WTC11 (cell line): ENCODE measurements around the gene KLK12. TPM values are rescaled to one million over a fixed set of nuclear protein-coding genes. Genes with fewer than 3 reads are reported as not detected.

Experiments
- ATAC-seq: fragments of 200-7000 bp; cut with Tn5 transposase; 2 replicates; pipeline ENCODE4 v1.10.0; 2021; ENCODE audit warnings: mild to moderate bottlenecking, moderate library complexity
- CTCF ChIA-PET: fragments of 300-600 bp; sonication (Branson Sonifier 250); formaldehyde crosslinking; loops from one replicate; lab custom pipeline; 2021; ENCODE audit warnings: antibody characterized with exemption; lab: Charles Lee
- POLR2A ChIA-PET: fragments of 350-600 bp; sonication (Branson Sonifier 250); formaldehyde crosslinking; loops from one replicate; lab custom pipeline; 2021; ENCODE audit warnings: antibody characterized with exemption; lab: Charles Lee
- DNase-seq: peaks from one replicate; pipeline ENCODE4 v3.0.0; 2021; ENCODE audit warnings: low spot score
- H3K27ac Mint-ChIP-seq: 2 replicates; pipeline ENCODE4 v1.8.0; 2021; ENCODE audit warnings: mixed read lengths
- H3K27me3 Mint-ChIP-seq: 2 replicates; pipeline ENCODE4 v1.8.0; 2021; ENCODE audit warnings: low read depth, mild to moderate bottlenecking, moderate library complexity, mixed read lengths
- H3K36me3 Mint-ChIP-seq: 2 replicates; pipeline ENCODE4 v1.8.0; 2021; ENCODE audit warnings: mixed read lengths
- H3K4me1 Mint-ChIP-seq: 2 replicates; pipeline ENCODE4 v1.8.0; 2022; ENCODE audit warnings: mixed read lengths
- H3K4me3 Mint-ChIP-seq: 2 replicates; pipeline ENCODE4 v1.8.0; 2021; ENCODE audit warnings: mild to moderate bottlenecking, moderate library complexity, mixed read lengths
- H3K9me3 Mint-ChIP-seq: 2 replicates; pipeline ENCODE4 v1.8.0; 2021; ENCODE audit warnings: mixed read lengths
- CDX4 ChIP-seq: fragments of 250-450 bp; sonication (Bioruptor Pico); IDR thresholded peaks from 2 replicates; pipeline ENCODE4 v1.9.0; 2021; ENCODE audit warnings: moderate library complexity, mild to moderate bottlenecking, inconsistent platforms, borderline replicate concordance
- CREB1 ChIP-seq: sonication (generic); formaldehyde crosslinking; IDR thresholded peaks from 2 replicates; pipeline ENCODE4 v1.8.0; 2023; ENCODE audit warnings: mild to moderate bottlenecking, missing genetic modification reagents
- CREM ChIP-seq: sonication (generic); formaldehyde crosslinking; IDR thresholded peaks from 2 replicates; pipeline ENCODE4 v1.8.1; 2022; ENCODE audit warnings: mild to moderate bottlenecking, missing genetic modification reagents, moderate library complexity
- ESRRA ChIP-seq: sonication (generic); formaldehyde crosslinking; IDR thresholded peaks from 2 replicates; pipeline ENCODE4 v1.8.1; 2022; ENCODE audit warnings: mild to moderate bottlenecking, missing genetic modification reagents, borderline replicate concordance
- GTF2I ChIP-seq: fragments of 250-450 bp; sonication (Bioruptor Pico); conservative IDR thresholded peaks from 2 replicates; pipeline ENCODE4 v1.4.0; 2021; ENCODE audit warnings: mild to moderate bottlenecking
- HMGA2 ChIP-seq: fragments of 250-450 bp; sonication (Bioruptor Pico); IDR thresholded peaks from 2 replicates; pipeline ENCODE4 v1.4.0; 2021; ENCODE audit warnings: mild to moderate bottlenecking, moderate library complexity
- JUN ChIP-seq: sonication (generic); formaldehyde crosslinking; IDR thresholded peaks from 2 replicates; pipeline ENCODE4 v1.8.0; 2023; ENCODE audit warnings: mild to moderate bottlenecking, missing genetic modification reagents
- KAT7 ChIP-seq: sonication (generic); formaldehyde crosslinking; IDR thresholded peaks from 2 replicates; pipeline ENCODE4 v1.8.1; 2023; ENCODE audit warnings: missing genetic modification reagents, mild to moderate bottlenecking, borderline replicate concordance
- MAX ChIP-seq: sonication (generic); formaldehyde crosslinking; IDR thresholded peaks from 2 replicates; pipeline ENCODE4 v1.8.0; 2022; ENCODE audit warnings: mild to moderate bottlenecking, missing genetic modification reagents
- MLX ChIP-seq: sonication (generic); formaldehyde crosslinking; IDR thresholded peaks from 2 replicates; pipeline ENCODE4 v1.8.1; 2023; ENCODE audit warnings: mild to moderate bottlenecking, missing genetic modification reagents, moderate library complexity
- NFE2L1 ChIP-seq: sonication (generic); formaldehyde crosslinking; IDR thresholded peaks from 2 replicates; pipeline ENCODE4 v1.8.1; 2023; ENCODE audit warnings: missing genetic modification reagents
- NFYB ChIP-seq: sonication (generic); formaldehyde crosslinking; conservative IDR thresholded peaks from 2 replicates; pipeline ENCODE4 v1.8.0; 2022; ENCODE audit warnings: low read depth, missing genetic modification reagents
- RORB ChIP-seq: fragments of 250-450 bp; sonication (Bioruptor Pico); IDR thresholded peaks from 2 replicates; pipeline ENCODE4 v1.9.0; 2021; ENCODE audit warnings: mild to moderate bottlenecking
- SOX15 ChIP-seq: fragments of 250-450 bp; sonication (Bioruptor Pico); IDR thresholded peaks from 2 replicates; pipeline ENCODE4 v1.9.0; 2021; ENCODE audit warnings: mild to moderate bottlenecking
- TEAD1 ChIP-seq: sonication (generic); formaldehyde crosslinking; IDR thresholded peaks from 2 replicates; pipeline ENCODE4 v1.8.0; 2022; ENCODE audit warnings: mild to moderate bottlenecking, missing genetic modification reagents
- TEAD4 ChIP-seq: sonication (generic); formaldehyde crosslinking; IDR thresholded peaks from 2 replicates; pipeline ENCODE4 v1.8.0; 2022; ENCODE audit warnings: mild to moderate bottlenecking, missing genetic modification reagents
- ZMAT4 ChIP-seq: fragments of 250-450 bp; sonication (Bioruptor Pico); IDR thresholded peaks from 2 replicates; pipeline ENCODE4 v1.9.0; 2021; ENCODE audit warnings: mild to moderate bottlenecking
- ZNF138 ChIP-seq: sonication (generic); formaldehyde crosslinking; conservative IDR thresholded peaks from 2 replicates; pipeline ENCODE4 v1.8.1; 2022; ENCODE audit warnings: mild to moderate bottlenecking, moderate library complexity, missing genetic modification reagents
- ZNF281 ChIP-seq: sonication (generic); formaldehyde crosslinking; IDR thresholded peaks from 2 replicates; pipeline ENCODE4 v1.8.0; 2023; ENCODE audit warnings: mild to moderate bottlenecking, missing genetic modification reagents
- ZNF423 ChIP-seq: fragments of 250-450 bp; sonication (Bioruptor Pico); IDR thresholded peaks from 2 replicates; pipeline ENCODE4 v2.1.2; 2022; ENCODE audit warnings: mild to moderate bottlenecking, moderate library complexity
- total RNA-seq: library from RNA; stranded (reverse); gene quantifications from 3 replicates; pipeline ENCODE4 v1.2.3, GENCODE V29; 2021
- TF ChIP-seq, protein P1 (sequence below): sonication (generic); formaldehyde crosslinking; IDR thresholded peaks from 2 replicates; pipeline ENCODE4 v1.8.1; 2022; ENCODE audit warnings: mild to moderate bottlenecking, moderate library complexity, missing genetic modification reagents

KLK12 gene
- total RNA-seq, 1 experiment from 2014 or later: not detected

DNA sequence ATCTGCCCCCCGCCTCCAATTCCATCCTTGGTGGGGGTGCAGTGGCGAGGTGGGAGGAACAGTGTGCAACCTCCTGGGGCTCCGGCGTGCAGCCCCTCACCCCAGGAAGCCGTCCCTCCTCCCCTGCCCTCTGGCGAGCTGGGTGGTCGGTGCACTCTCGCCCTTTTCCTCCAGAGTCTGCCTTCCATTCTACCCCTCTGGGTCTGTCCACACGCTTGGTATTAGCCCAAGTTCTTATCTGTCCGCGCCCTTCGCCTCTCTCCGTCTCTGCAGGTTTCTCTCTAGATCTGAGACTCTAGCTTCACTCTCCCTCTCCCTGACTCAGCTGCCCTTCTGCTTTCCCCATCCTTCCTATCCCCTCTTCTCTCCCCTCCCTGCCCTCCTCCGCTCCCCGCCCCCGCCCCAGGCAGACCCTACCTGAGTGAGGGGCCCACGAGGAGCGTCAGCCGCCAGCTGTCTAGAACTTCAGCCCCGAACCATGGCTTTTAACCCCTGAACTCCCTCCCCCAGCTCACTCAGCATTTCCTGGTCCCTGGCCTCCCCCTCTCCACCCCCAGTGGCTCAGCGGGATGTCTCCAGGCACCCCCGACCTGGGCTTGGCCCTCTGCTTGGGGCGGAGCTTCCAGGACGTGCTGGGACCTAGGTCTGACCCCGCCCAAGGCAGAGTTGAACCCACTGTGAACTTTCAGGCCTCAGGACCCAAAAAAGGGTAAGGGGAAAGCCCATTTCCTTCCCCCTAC lies 30.6 kb upstream of the KLK12 start (continued):
- TF ChIP-seq HMGA2 (CRISPR knock-in tag) (no peak), ESRRA (CRISPR knock-in tag) (no peak)

GRCh38 chr19:51064534-51065220 lies 29.9 kb upstream of the KLK12 start, which contains the start of gene KLK13:
KLK13 (minus strand) TSS chr19:51065092; CDS start chr19:51065067, 25 bp downstream.
- ChIA-PET CTCF (interaction anchor here (0.8 to 3.0 kb wide), 10 partner anchors 12 to 268 kb away, joined by 3 to 19 read pairs (median 5); partner anchors contain the start of genes KLK10 and KLK11), POLR2A (interaction anchor here (1.5 to 1.7 kb wide), 2 partner anchors 46 to 48 kb away, joined by 3 to 5 read pairs; no protein-coding TSS in a partner anchor)
- Mint-ChIP-seq H3K27me3 (peaks cover 10% of the 10 kb centered on the region), H3K27ac (no peak within 1 kb of the TSS)
- peak; percentile 81 for ATAC-seq
- TF ChIP-seq ZNF281 (CRISPR knock-in tag) (peak; percentile 41; the same call in 1 of the 2 replicates), CREB1 (CRISPR knock-in tag) (no peak), MAX (CRISPR knock-in tag) (peak; percentile 46; the same call in 1 of the 2 replicates), SOX15 (CRISPR knock-in tag) (no peak), TEAD1 (CRISPR knock-in tag) (0 out of 2 replicates have a peak, but pooled peaks have one; percentile 8), TEAD4 (CRISPR knock-in tag) (no peak), ZMAT4 (CRISPR knock-in tag) (no peak)
- TF ChIP-seq, protein P1, sequence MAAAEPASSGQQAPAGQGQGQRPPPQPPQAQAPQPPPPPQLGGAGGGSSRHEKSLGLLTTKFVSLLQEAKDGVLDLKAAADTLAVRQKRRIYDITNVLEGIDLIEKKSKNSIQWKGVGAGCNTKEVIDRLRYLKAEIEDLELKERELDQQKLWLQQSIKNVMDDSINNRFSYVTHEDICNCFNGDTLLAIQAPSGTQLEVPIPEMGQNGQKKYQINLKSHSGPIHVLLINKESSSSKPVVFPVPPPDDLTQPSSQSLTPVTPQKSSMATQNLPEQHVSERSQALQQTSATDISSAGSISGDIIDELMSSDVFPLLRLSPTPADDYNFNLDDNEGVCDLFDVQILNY (CRISPR knock-in tag): 0 out of 2 replicates have a peak, but pooled peaks have one; percentile 39
- TF ChIP-seq, all 79 proteins: peak for 4
- Mint-ChIP-seq H3K36me3 (no peaks in the 10 kb centered on the region), H3K4me3 (peak within 1 kb of the TSS; percentile 76), H3K4me1 (peaks cover 8% of the 10 kb centered on the region), H3K9me3 (peaks cover 17% of the 10 kb centered on the region)
- DNase-seq: peak; percentile 69

GRCh38 chr19:51063664-51064063 lies 28.9 kb upstream of the KLK12 start:
- peak overlapping the region; percentile 53 for H3K4me3 Mint-ChIP-seq
- DNase-seq: no peak
- peaks cover 17% of the 10 kb centered on the region for H3K9me3 Mint-ChIP-seq
- ChIA-PET POLR2A (interaction anchor here (0.6 kb wide), 1 partner anchor 46 kb away, joined by 3 read pairs; no protein-coding TSS in a partner anchor), CTCF (interaction anchor here (0.6 to 3.0 kb wide), 3 partner anchors 11 to 318 kb away, joined by 4 to 19 read pairs (median 6); no protein-coding TSS in a partner anchor)
- no peak overlapping the region for H3K27ac Mint-ChIP-seq
- peaks cover 10% of the 10 kb centered on the region for H3K27me3 Mint-ChIP-seq
- no peaks in the 10 kb centered on the region for H3K36me3 Mint-ChIP-seq
- ATAC-seq: no peak
- H3K4me1 Mint-ChIP-seq: peaks cover 8% of the 10 kb centered on the region
- TF ChIP-seq NFYB (CRISPR knock-in tag) (no peak), KAT7 (CRISPR knock-in tag) (no peak), MLX (CRISPR knock-in tag) (no peak), ZNF423 (CRISPR knock-in tag) (no peak), ZNF138 (no peak), JUN (CRISPR knock-in tag) (no peak), ESRRA (CRISPR knock-in tag) (no peak), CREM (CRISPR knock-in tag) (no peak), CDX4 (CRISPR knock-in tag) (no peak), RORB (CRISPR knock-in tag) (no peak), NFE2L1 (CRISPR knock-in tag) (no peak), GTF2I (CRISPR knock-in tag) (no peak), TEAD4 (CRISPR knock-in tag) (no peak)
- TF ChIP-seq, protein P1 (CRISPR knock-in tag): no peak
